HepG2 (cell line): ENCODE results near the gene EPDR1.

Experiments
- CEBPB ChIP-seq: IDR thresholded peaks from 2 replicates; pipeline ENCODE4 v1.6.1; 2011; ENCODE audit warnings: low read depth, low read length, improper control_type of control experiment, borderline replicate concordance
- MAFF ChIP-seq: IDR thresholded peaks from 2 replicates; pipeline ENCODE4 v1.6.1; 2011; ENCODE audit warnings: low read depth, low read length, improper control_type of control experiment
- POLR2A ChIP-seq, 2 experiments: IDR thresholded peaks; 2 replicates each; pipeline ENCODE4 v1.6.1; 2011; ENCODE audit warnings: low read depth in 2 of 2, low read length in 2 of 2, mild to moderate bottlenecking in 1 of 2, moderate library complexity in 1 of 2; ENCODE audit not compliant: insufficient read depth in 1 of 2
- RAD21 ChIP-seq: fragments of 450-650 bp; formaldehyde crosslinking; IDR thresholded peaks from 2 replicates; pipeline ENCODE4 v1.5.0; 2020; ENCODE audit warnings: mild to moderate bottlenecking
- TAF1 ChIP-seq: sonication (generic); formaldehyde crosslinking; IDR thresholded peaks from 2 replicates; pipeline ENCODE4 v1.4.0; 2020; ENCODE audit warnings: missing genetic modification reagents
- ZNF121 ChIP-seq: sonication (generic); formaldehyde crosslinking; IDR thresholded peaks from 2 replicates; pipeline ENCODE4 v1.5.0; 2020; ENCODE audit warnings: mild to moderate bottlenecking, missing genetic modification reagents
- TF ChIP-seq, protein P1 (sequence below): sonication (generic); formaldehyde crosslinking; IDR thresholded peaks from 2 replicates; pipeline ENCODE4 v1.8.1; 2022; ENCODE audit warnings: mild to moderate bottlenecking, missing genetic modification reagents
- TF ChIP-seq, protein P2 (sequence below): sonication (generic); formaldehyde crosslinking; IDR thresholded peaks from 2 replicates; pipeline ENCODE4 v1.5.0; 2020; ENCODE audit warnings: mild to moderate bottlenecking, missing genetic modification reagents, moderate library complexity
- TF ChIP-seq, protein P3 (sequence below), 2 experiments: sonication (generic) in 1 of 2; formaldehyde crosslinking in 1 of 2; IDR thresholded peaks; 2 replicates each; pipeline versions ENCODE4 v1.5.1 to v1.6.1; 2011 to 2020; ENCODE audit warnings: borderline replicate concordance in 1 of 2, low read depth in 1 of 2, low read length in 1 of 2, mild to moderate bottlenecking in 1 of 2, missing genetic modification reagents in 1 of 2, moderate library complexity in 1 of 2

DNA sequence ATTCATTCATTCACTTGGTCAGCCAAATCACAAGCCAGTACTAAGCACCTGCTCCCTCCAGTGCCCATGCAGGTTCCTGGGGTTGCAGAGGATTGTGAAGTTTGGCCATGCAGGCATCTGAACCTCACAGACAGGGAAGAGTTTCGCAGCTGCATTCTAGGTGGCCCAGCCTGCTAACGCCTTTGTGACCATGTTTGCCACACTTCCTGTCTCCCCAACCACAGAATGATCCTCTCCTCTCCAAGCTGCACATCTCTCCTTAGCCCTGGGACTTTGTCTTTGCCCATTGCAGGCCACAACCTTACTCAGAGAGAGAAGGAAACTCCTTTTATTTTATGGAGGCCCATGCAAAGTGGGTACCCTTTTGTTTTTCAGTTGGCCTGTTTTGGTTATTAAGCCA lies 31.8 kb downstream of the EPDR1 start:
- TF ChIP-seq, protein P1, sequence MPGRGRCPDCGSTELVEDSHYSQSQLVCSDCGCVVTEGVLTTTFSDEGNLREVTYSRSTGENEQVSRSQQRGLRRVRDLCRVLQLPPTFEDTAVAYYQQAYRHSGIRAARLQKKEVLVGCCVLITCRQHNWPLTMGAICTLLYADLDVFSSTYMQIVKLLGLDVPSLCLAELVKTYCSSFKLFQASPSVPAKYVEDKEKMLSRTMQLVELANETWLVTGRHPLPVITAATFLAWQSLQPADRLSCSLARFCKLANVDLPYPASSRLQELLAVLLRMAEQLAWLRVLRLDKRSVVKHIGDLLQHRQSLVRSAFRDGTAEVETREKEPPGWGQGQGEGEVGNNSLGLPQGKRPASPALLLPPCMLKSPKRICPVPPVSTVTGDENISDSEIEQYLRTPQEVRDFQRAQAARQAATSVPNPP (CRISPR knock-in tag), result no peak
- TF ChIP-seq MAFF (no peak), RAD21 (CRISPR knock-in tag) (no peak), TAF1 (CRISPR knock-in tag) (no peak), CEBPB (no peak), ZNF121 (CRISPR knock-in tag) (no peak), POLR2A (IDR thresholded peaks at IDR 0.05; ENCODE audit: insufficient read depth in 1 of 2, low read depth in 2 of 2, low read length in 2 of 2) (no peak)
- TF ChIP-seq, protein P2, sequence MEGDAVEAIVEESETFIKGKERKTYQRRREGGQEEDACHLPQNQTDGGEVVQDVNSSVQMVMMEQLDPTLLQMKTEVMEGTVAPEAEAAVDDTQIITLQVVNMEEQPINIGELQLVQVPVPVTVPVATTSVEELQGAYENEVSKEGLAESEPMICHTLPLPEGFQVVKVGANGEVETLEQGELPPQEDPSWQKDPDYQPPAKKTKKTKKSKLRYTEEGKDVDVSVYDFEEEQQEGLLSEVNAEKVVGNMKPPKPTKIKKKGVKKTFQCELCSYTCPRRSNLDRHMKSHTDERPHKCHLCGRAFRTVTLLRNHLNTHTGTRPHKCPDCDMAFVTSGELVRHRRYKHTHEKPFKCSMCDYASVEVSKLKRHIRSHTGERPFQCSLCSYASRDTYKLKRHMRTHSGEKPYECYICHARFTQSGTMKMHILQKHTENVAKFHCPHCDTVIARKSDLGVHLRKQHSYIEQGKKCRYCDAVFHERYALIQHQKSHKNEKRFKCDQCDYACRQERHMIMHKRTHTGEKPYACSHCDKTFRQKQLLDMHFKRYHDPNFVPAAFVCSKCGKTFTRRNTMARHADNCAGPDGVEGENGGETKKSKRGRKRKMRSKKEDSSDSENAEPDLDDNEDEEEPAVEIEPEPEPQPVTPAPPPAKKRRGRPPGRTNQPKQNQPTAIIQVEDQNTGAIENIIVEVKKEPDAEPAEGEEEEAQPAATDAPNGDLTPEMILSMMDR (CRISPR knock-in tag), result no peak
- TF ChIP-seq, protein P3, sequence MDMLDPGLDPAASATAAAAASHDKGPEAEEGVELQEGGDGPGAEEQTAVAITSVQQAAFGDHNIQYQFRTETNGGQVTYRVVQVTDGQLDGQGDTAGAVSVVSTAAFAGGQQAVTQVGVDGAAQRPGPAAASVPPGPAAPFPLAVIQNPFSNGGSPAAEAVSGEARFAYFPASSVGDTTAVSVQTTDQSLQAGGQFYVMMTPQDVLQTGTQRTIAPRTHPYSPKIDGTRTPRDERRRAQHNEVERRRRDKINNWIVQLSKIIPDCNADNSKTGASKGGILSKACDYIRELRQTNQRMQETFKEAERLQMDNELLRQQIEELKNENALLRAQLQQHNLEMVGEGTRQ (IDR thresholded peaks at IDR 0.05; ENCODE audit: low read depth, low read length), result no peak
- TF ChIP-seq, protein P3 (CRISPR knock-in tag; IDR thresholded peaks at IDR 0.05; ENCODE audit: borderline replicate concordance), result no peak
